Stomach smooth muscle (tissue), 2 donors: ENCODE data around the gene MRPS34.

Source experiments
- H3K27ac ChIP-seq: one replicate; pipeline ENCODE4 v1.7.0; 2013; ENCODE audit warnings: mild to moderate bottlenecking, low read length, inconsistent platforms
- H3K27me3 ChIP-seq, 2 donors: one replicate each; pipeline ENCODE4 v1.7.0; 2013; ENCODE audit warnings: low read length in 2 of 2; ENCODE audit not compliant: insufficient read depth in 2 of 2, control insufficient read depth in 1 of 2
- H3K36me3 ChIP-seq, 2 donors: one replicate each; pipeline ENCODE4 v1.7.0; 2013; ENCODE audit warnings: low read length in 2 of 2; ENCODE audit not compliant: control insufficient read depth in 2 of 2, insufficient read depth in 2 of 2
- H3K4me1 ChIP-seq: one replicate; pipeline ENCODE4 v1.7.0; 2013; ENCODE audit warnings: low read length; ENCODE audit not compliant: control insufficient read depth, insufficient read depth
- H3K4me3 ChIP-seq, 2 donors: one replicate each; pipeline ENCODE4 v1.7.0; 2013; ENCODE audit warnings: low read length in 2 of 2
- H3K9ac ChIP-seq, 2 donors: one replicate each; pipeline ENCODE4 v1.7.0; 2013; ENCODE audit warnings: low read length in 2 of 2, mild to moderate bottlenecking in 1 of 2
- H3K9me3 ChIP-seq, 2 donors: one replicate each; pipeline ENCODE4 v1.7.0; 2013; ENCODE audit warnings: low read length in 2 of 2; ENCODE audit not compliant: control insufficient read depth in 2 of 2
- donor health status: healthy.
- donor health status: Pancreatic carcinoma.

MRPS34 gene

DNA sequence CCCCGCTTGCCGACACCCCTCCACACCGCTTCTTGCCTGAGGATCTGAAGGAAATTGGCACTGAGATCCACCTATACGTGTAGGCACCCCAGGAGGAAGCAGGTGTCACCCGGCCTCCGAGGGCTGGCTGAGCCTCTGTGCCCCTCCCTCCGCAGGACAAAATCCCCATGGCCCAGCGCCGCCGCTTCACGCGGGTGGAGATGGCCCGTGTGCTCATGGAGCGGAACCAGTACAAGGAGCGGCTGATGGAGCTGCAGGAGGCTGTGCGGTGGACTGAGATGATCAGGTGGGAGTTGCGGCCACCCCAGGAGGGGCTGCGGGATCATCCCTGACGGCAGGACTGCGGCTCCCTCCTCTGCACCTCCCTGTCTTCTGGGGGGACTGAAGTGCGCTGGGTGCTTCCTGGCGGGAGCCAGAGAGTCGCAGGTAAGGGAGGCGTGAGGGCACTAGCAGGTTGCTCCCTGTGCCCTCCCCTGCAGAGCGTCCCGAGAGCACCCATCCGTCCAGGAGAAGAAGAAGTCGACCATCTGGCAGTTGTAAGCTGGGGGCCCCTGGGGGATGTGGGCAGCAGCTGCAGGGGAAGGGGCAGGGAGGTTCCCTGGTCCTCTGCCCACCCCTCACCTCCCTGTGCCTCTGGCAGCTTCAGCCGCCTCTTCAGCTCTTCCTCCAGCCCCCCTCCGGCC, 10.6 kb downstream of the MRPS34 start:
- no peaks in the 10 kb centered on the region for H3K9me3 ChIP-seq
- no peaks in the 10 kb centered on the region for H3K4me1 ChIP-seq
- H3K27me3 ChIP-seq, result no peaks in the 10 kb centered on the region
- H3K36me3 ChIP-seq, result peaks cover 9 to 37% of the 10 kb centered on the region in 2 donors
- no peak overlapping the region for H3K4me3 ChIP-seq
- no peak overlapping the region for H3K27ac ChIP-seq
- no peak overlapping the region for H3K9ac ChIP-seq

DNA sequence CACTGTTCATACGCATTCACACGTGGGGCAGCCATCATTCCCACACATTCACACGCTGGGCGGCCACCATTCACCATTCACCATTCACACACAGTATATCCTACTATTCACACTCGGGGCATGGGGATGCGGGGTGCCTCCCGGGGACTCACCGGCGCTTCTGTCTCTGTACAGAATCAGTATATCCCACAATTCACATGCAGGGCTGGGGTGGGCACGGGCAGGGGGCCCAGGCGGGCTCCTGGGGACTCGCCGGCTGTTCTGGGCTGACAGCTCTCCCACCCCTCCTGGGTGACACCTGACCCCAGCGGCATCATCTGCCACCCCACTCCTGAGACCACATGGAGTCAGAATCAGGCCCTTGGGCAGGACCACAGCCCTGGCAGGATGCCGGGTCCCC, 11.2 kb downstream of the MRPS34 start:
- H3K36me3 ChIP-seq, result peaks cover 8 to 38% of the 10 kb centered on the region in 2 donors
- H3K27ac ChIP-seq, result no peak overlapping the region
- no peaks in the 10 kb centered on the region for H3K27me3 ChIP-seq

DNA sequence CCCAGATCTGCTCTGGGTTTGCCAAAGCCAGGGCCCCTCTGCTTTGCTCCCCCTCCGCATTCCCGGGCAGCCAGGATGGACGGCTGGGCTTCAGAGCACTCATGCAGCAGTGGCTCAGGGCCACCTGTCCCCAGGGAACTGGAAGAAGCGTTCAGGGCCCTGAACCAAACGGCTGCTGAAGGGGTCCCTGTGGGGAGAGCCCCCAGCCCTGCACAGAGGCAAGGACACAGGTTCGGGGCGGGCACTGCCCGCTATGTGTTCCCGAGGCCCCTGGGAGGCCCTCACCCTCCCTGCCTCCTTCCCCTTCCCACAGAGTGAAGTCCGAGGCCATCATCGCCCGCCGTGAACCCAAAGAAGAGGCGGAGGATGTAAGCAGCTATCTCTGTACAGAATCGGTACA, 12.0 kb downstream of the MRPS34 start:
- H3K27me3 ChIP-seq, result no peaks in the 10 kb centered on the region
- H3K36me3 ChIP-seq, result peaks cover 8 to 35% of the 10 kb centered on the region in 2 donors
- no peak overlapping the region for H3K4me3 ChIP-seq
- no peaks in the 10 kb centered on the region for H3K4me1 ChIP-seq
- H3K9ac ChIP-seq, result no peak overlapping the region
- no peak overlapping the region for H3K27ac ChIP-seq
- no peaks in the 10 kb centered on the region for H3K9me3 ChIP-seq

More for the DNA sequence above, 11.2 kb downstream of the MRPS34 start:
- H3K4me3 ChIP-seq, result no peak overlapping the region
- no peaks in the 10 kb centered on the region for H3K4me1 ChIP-seq
- no peak overlapping the region for H3K9ac ChIP-seq
- no peaks in the 10 kb centered on the region for H3K9me3 ChIP-seq

DNA sequence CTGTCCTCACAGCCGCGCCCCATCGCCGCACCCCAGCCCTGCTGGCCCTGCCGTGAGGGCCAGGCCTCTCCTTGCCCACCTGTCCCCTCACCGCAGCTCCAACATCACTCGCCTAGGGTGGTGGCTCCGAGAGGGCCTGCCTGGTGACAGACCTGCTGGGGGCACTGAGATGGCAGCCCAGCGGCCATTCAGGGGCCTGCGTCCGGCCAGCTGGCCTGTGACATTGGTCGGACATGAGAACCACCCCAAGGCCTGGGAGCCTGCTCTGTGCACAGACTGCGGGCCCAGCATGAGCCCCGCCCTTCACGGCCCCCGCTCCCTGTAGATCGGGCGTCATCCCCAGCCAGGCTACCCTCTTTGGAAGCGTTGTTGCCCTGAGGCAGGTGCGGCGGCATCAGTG, 13.4 kb downstream of the MRPS34 start:
- Histone ChIP-seq H3K9me3 (no peaks in the 10 kb centered on the region), H3K4me1 (no peaks in the 10 kb centered on the region), H3K27me3 (no peaks in the 10 kb centered on the region), H3K36me3 (peaks cover 10 to 30% of the 10 kb centered on the region in 2 donors), H3K9ac (no peak overlapping the region), H3K27ac (no peak overlapping the region), H3K4me3 (no peak overlapping the region)

DNA sequence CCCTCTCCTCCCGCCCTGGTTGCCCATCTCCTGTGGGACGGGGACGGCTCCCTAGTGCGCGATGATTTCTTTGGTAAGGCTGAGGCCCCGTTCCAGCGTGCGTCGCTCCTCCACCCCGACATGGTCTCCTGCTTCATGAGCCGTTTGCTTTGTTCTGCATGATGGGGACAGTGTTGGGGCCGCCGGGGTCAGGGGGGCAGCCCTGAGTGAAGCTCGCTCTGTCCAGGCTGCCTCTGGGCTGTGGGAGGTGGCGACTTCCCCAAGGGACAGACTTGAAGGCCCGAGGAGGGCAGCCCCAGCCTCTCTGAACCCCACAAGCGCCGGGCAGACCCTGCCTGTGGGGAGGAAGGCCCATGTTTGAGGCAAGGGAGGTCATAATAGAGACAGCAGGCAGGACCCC, 14.0 kb downstream of the MRPS34 start:
- H3K9ac ChIP-seq, result no peak overlapping the region
- H3K4me1 ChIP-seq, result no peaks in the 10 kb centered on the region
- H3K27me3 ChIP-seq, result no peaks in the 10 kb centered on the region
- H3K9me3 ChIP-seq, result no peaks in the 10 kb centered on the region
- H3K27ac ChIP-seq, result no peak overlapping the region
- no peak overlapping the region for H3K4me3 ChIP-seq
- H3K36me3 ChIP-seq, result peaks cover 10 to 30% of the 10 kb centered on the region in 2 donors

DNA sequence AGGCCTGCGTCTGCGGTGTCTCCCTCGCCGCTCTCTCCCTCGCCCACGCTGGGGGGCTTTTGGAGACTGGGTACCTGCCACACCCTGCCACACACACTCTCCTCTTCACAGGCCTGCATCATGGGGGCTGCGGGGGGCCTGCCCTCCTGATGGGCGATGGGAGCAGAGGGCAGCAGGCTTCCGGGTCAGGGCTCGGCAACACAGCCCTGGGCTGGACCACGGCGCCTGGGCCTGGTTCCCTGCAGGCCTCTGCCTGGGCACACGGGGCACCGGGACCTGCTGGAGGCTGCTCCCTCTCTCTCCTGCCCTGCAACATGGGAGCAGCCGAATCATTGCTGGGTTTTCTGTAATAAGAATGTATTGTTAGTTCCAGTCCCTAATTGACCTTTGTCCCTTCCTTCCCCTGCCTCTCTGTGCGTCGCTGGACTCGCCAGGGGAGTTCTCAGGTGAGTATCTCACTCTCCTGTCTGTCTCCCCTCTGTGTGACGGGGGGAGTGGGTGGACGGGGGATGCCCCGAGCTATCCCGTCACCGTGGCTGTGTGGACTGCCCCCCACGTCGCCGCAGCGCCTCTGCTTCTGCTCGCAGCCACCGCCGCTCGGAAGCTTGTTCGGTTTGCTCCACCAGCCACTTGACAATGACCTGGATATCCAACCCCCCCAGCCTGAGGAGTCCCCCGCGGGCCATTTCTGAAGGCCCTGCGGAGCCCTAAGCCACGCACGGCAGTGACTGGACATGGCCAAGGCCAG, 15.0 kb downstream of the MRPS34 start:
- Histone ChIP-seq H3K4me1 (no peaks in the 10 kb centered on the region), H3K36me3 (peaks cover 12 to 31% of the 10 kb centered on the region in 2 donors), H3K27ac (no peak overlapping the region), H3K4me3 (no peak overlapping the region), H3K9ac (no peak overlapping the region), H3K9me3 (no peaks in the 10 kb centered on the region), H3K27me3 (no peaks in the 10 kb centered on the region)

DNA sequence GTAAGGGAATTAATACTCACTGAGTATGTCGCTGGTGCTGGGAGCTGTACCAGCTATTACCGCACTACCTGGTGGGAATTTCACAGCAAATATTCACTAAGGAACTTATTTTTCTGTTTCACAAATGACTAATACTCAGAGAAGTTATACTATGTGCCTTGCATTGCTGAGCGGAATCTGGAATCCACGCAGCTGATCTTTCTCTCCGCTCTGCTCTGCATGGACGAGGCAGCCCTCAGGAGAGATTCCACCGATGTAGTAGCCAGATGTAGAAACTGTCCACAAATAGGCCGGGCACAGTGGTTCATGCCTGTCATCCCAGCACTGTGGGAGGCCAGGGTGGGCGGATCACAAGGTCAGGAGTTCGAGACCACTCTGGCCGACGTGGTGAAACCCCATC, 18.7 kb downstream of the MRPS34 start:
- Histone ChIP-seq H3K36me3 (peaks cover 21 to 32% of the 10 kb centered on the region in 2 donors), H3K27ac (no peak overlapping the region), H3K9me3 (no peaks in the 10 kb centered on the region), H3K9ac (no peak overlapping the region), H3K4me3 (no peak overlapping the region), H3K27me3 (no peaks in the 10 kb centered on the region), H3K4me1 (no peaks in the 10 kb centered on the region)

DNA sequence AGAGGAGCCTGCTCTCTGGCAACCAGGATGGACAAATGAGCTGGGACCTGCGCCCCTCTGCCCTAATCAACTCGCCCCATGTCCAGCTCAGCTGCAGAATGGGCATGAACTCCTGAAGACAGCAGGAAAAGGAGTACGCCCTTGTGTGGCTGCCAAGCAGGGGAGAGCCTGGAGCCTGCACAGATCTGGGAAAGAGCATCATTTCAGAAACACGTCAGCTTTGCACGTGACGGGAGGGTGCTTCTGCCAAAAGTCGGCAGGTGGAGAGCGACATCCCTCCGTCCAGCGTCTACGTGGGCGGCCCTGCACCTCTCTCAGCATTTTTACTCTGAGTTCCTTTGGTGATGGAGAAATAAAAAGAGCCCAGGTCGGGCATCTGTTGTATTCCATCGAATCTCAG, 20.1 kb downstream of the MRPS34 start:
- Histone ChIP-seq H3K4me1 (no peaks in the 10 kb centered on the region), H3K36me3 (peaks cover 35 to 41% of the 10 kb centered on the region in 2 donors), H3K27me3 (no peaks in the 10 kb centered on the region), H3K27ac (no peak overlapping the region), H3K4me3 (no peak overlapping the region), H3K9ac (no peak overlapping the region), H3K9me3 (no peaks in the 10 kb centered on the region)

DNA sequence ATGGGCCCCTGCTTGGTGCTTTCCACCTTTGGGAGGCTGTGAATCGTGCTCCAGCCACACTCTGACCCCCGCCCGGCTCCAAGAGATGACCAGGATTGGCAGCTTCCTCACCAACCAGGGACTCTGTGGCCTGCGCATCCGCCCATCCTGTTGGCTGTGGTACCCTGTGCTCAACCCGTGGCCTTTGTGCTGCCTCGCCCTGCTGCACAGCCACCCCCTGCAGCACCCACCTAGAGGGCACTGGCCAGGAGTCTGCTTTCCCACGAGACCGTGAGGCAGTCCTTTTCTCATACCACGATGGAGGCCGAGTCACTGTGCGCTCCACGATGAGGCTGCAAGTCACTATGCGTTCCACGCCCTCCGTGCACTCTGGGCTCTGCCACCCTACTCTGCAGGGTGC, 21.0 kb downstream of the MRPS34 start:
- H3K9me3 ChIP-seq, result no peaks in the 10 kb centered on the region
- H3K36me3 ChIP-seq, result peaks cover 36 to 46% of the 10 kb centered on the region in 2 donors
- H3K27me3 ChIP-seq, result no peaks in the 10 kb centered on the region
- H3K9ac ChIP-seq, result no peak overlapping the region
- no peak overlapping the region for H3K27ac ChIP-seq
- no peaks in the 10 kb centered on the region for H3K4me1 ChIP-seq
- no peak overlapping the region for H3K4me3 ChIP-seq

DNA sequence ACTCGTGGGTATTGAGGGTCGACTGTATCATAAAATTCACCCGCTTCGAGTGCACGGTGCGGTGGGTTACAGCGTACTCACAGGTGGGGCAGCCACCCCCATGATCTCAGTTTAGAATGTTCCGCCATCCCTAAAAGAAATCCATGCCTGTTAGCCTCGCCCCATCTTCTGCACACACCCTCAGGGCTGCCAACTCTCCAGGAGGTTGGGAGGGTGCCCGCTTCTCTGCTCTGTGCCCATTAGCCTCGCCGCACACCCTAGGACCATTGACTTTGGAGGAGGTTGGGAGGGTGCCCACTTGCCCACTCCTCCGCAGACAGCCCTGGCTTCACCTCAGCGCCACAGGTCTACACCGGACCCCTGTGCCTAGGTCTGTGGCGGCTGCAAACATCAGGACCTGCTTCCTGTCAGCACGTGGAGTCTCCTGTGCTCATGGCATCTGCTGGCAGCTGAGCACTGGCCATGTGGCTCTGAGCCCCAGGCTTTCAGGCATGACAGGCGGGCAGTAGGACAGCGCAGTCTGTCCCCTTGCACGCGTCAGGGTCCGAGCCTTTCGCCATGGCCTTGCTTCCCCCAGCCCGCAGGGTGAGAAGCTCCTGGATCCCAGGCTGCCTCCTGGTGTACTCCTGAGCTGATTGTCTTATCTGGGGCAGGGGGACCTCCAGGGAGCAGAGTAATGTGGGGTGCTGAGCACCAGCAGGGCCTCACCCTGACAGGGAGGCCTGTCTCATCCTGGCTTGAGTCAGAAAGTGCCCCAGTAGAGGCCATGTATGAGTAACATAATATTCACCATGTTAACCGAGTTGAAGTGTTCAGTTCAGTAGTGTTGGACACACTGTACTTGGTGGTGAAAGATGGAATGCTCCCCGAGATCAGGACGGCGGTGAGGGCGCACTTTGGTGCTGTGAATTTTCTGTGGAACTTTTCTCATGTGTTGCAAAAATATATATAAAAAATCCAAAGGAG, 23.5 kb downstream of the MRPS34 start:
- H3K27me3 ChIP-seq, result no peaks in the 10 kb centered on the region
- H3K4me3 ChIP-seq, result no peak overlapping the region
- H3K4me1 ChIP-seq, result no peaks in the 10 kb centered on the region
- no peak overlapping the region for H3K9ac ChIP-seq
- H3K36me3 ChIP-seq, result peaks cover 38 to 49% of the 10 kb centered on the region in 2 donors
- no peaks in the 10 kb centered on the region for H3K9me3 ChIP-seq
- H3K27ac ChIP-seq, result no peak overlapping the region
